H9 (cell line): ENCODE measurements around the gene LBH. TPM values are rescaled to one million over a fixed set of nuclear protein-coding genes. Genes with fewer than 3 reads are reported as not detected.
A peak's percentile ranks its signal among the peaks of the same experiment; 100 is the strongest.

Experiments used
- DNase-seq: peaks from one replicate; pipeline ENCODE4 v3.0.0-alpha.2; 2017
- H2AFZ ChIP-seq: one replicate; pipeline ENCODE4 v1.6.1; 2013; ENCODE audit warnings: mild to moderate bottlenecking, low read length, control low read depth, moderate library complexity
- H2AK5ac ChIP-seq: 2 replicates; pipeline ENCODE4 v1.6.1; 2013; ENCODE audit warnings: low read length, control low read depth, mixed read lengths; ENCODE audit not compliant: insufficient read length
- H2BK120ac ChIP-seq: one replicate; pipeline ENCODE4 v1.6.1; 2013; ENCODE audit warnings: low read depth, mild to moderate bottlenecking, low read length, control low read depth, inconsistent platforms; ENCODE audit not compliant: poor library complexity, severe bottlenecking
- H2BK12ac ChIP-seq: 2 replicates; pipeline ENCODE4 v1.6.1; 2013; ENCODE audit warnings: low read length, control low read depth, mixed read lengths, low read depth; ENCODE audit not compliant: insufficient read length
- H2BK15ac ChIP-seq: 2 replicates; pipeline ENCODE4 v1.6.1; 2013; ENCODE audit warnings: low read depth, low read length, control low read depth
- H2BK20ac ChIP-seq: one replicate; pipeline ENCODE4 v1.6.1; 2013; ENCODE audit warnings: low read depth, mild to moderate bottlenecking, low read length, control low read depth, inconsistent platforms; ENCODE audit not compliant: poor library complexity, severe bottlenecking
- H2BK5ac ChIP-seq: 2 replicates; pipeline ENCODE4 v1.6.1; 2013; ENCODE audit warnings: low read length, control low read depth, mixed read lengths; ENCODE audit not compliant: insufficient read length
- H3K14ac ChIP-seq: 2 replicates; pipeline ENCODE4 v1.6.1; 2013; ENCODE audit warnings: low read length, control low read depth; ENCODE audit not compliant: insufficient read depth
- H3K18ac ChIP-seq: 2 replicates; pipeline ENCODE4 v1.6.1; 2013; ENCODE audit warnings: low read depth, mild to moderate bottlenecking, mixed read lengths, low read length, control low read depth; ENCODE audit not compliant: insufficient read length
- H3K23ac ChIP-seq: 2 replicates; pipeline ENCODE4 v1.6.1; 2013; ENCODE audit warnings: low read length, control low read depth, mixed read lengths, low read depth; ENCODE audit not compliant: insufficient read length
- H3K23me2 ChIP-seq: 2 replicates; pipeline ENCODE4 v1.6.1; 2013; ENCODE audit warnings: low read depth, mild to moderate bottlenecking, mixed read lengths, low read length, control low read depth; ENCODE audit not compliant: insufficient read length, poor library complexity, severe bottlenecking
- H3K27ac ChIP-seq: 2 replicates; pipeline ENCODE4 v1.5.1; 2013; ENCODE audit warnings: low read length, control low read depth, mixed read lengths, low read depth; ENCODE audit not compliant: insufficient read length
- H3K27me3 ChIP-seq: 2 replicates; pipeline ENCODE4 v1.6.1; 2013; ENCODE audit warnings: low read length, control low read depth, inconsistent platforms; ENCODE audit not compliant: insufficient read depth
- H3K4ac ChIP-seq: 2 replicates; pipeline ENCODE4 v1.6.1; 2013; ENCODE audit warnings: low read depth, mild to moderate bottlenecking, control low read depth, inconsistent platforms, low read length, moderate library complexity
- H3K4me1 ChIP-seq: 2 replicates; pipeline ENCODE4 v1.6.1; 2013; ENCODE audit warnings: low read length, control low read depth, inconsistent platforms; ENCODE audit not compliant: insufficient read depth
- H3K4me2 ChIP-seq: 2 replicates; pipeline ENCODE4 v1.6.1; 2013; ENCODE audit warnings: low read length, control low read depth, mixed read lengths; ENCODE audit not compliant: insufficient read length, insufficient read depth
- H3K56ac ChIP-seq: 2 replicates; pipeline ENCODE4 v1.6.1; 2013; ENCODE audit warnings: low read depth, mild to moderate bottlenecking, mixed read lengths, low read length, control low read depth; ENCODE audit not compliant: insufficient read length
- H3K79me1 ChIP-seq: 2 replicates; pipeline ENCODE4 v1.6.1; 2013; ENCODE audit warnings: low read depth, mild to moderate bottlenecking, moderate library complexity, low read length, control low read depth, inconsistent platforms; ENCODE audit not compliant: insufficient read depth, poor library complexity, severe bottlenecking
- H3K79me2 ChIP-seq: 2 replicates; pipeline ENCODE4 v1.6.1; 2013; ENCODE audit warnings: low read length, control low read depth, inconsistent platforms; ENCODE audit not compliant: insufficient read depth
- H3K9ac ChIP-seq: 2 replicates; pipeline ENCODE4 v1.6.1; 2013; ENCODE audit warnings: low read length, control low read depth, mixed read lengths; ENCODE audit not compliant: insufficient read length; ENCODE audit errors: extremely low read depth
- H3K9me3 ChIP-seq: one replicate; pipeline ENCODE4 v1.6.1; 2013; ENCODE audit warnings: low read depth, low read length, inconsistent platforms; ENCODE audit not compliant: control insufficient read depth
- H3T11ph ChIP-seq: one replicate; pipeline ENCODE4 v1.6.1; 2013; ENCODE audit warnings: mild to moderate bottlenecking, low read length, control low read depth, inconsistent platforms
- H4K20me1 ChIP-seq: one replicate; pipeline ENCODE4 v1.6.1; 2013; ENCODE audit not compliant: control insufficient read depth, insufficient read length, insufficient read depth
- H4K5ac ChIP-seq: 2 replicates; pipeline ENCODE4 v1.6.1; 2013; ENCODE audit warnings: low read depth, mild to moderate bottlenecking, mixed read lengths, low read length, control low read depth; ENCODE audit not compliant: insufficient read length
- H4K8ac ChIP-seq: replicated peaks from 2 replicates; pipeline ENCODE4 v1.6.1; 2013; ENCODE audit warnings: low read length, control low read depth, mixed read lengths, low read depth; ENCODE audit not compliant: insufficient read length
- H4K91ac ChIP-seq: 2 replicates; pipeline ENCODE4 v1.6.1; 2013; ENCODE audit warnings: low read depth, mild to moderate bottlenecking, moderate library complexity, mixed read lengths, low read length, control low read depth; ENCODE audit not compliant: insufficient read length
- H3K27ac Mint-ChIP-seq, 3 experiments: 2 replicates in 2 of 3; 3 replicates in 1 of 3; pipeline ENCODE4 v1.8.0; 2020 to 2021; ENCODE audit warnings: mixed read lengths in 3 of 3, mild to moderate bottlenecking in 1 of 3, moderate library complexity in 1 of 3
- H3K27me3 Mint-ChIP-seq: 2 replicates; pipeline ENCODE4 v1.8.0; 2021; ENCODE audit warnings: low read depth, mild to moderate bottlenecking, moderate library complexity, mixed read lengths
- H3K36me3 Mint-ChIP-seq, 3 experiments: 2 replicates in 2 of 3; 3 replicates in 1 of 3; pipeline ENCODE4 v1.8.0; 2020 to 2021; ENCODE audit warnings: low read depth in 3 of 3, mixed read lengths in 3 of 3; ENCODE audit not compliant: insufficient read depth in 1 of 3
- H3K4me1 Mint-ChIP-seq, 2 experiments: 2 replicates each; pipeline ENCODE4 v1.8.0; 2020; ENCODE audit warnings: mixed read lengths in 2 of 2
- H3K4me3 Mint-ChIP-seq, 2 experiments: 2 replicates in 1 of 2; 3 replicates in 1 of 2; pipeline ENCODE4 v1.8.0; 2020 to 2021; ENCODE audit warnings: mild to moderate bottlenecking in 2 of 2, mixed read lengths in 2 of 2, moderate library complexity in 1 of 2
- H3K9me3 Mint-ChIP-seq, 2 experiments: 2 replicates in 1 of 2; 3 replicates in 1 of 2; pipeline ENCODE4 v1.8.0; 2020; ENCODE audit warnings: mild to moderate bottlenecking in 2 of 2, mixed read lengths in 2 of 2, moderate library complexity in 1 of 2
- WGBS: extraction: QIAGEN DNeasy Blood & Tissue Kit; methylation state at CpG from one replicate; pipeline ENCODE4 v1.1.7; 2013; ENCODE audit warnings: missing lambda C conversion rate, low lambda C conversion rate, mixed read lengths; ENCODE audit not compliant: insufficient read length; ENCODE audit errors: extremely low coverage; 5-methylcytosine and 5-hydroxymethylcytosine counted together
- total RNA-seq: library from RNA; stranded (reverse); gene quantifications from 2 replicates; pipeline ENCODE4 v1.2.1, GENCODE V29; 2021
- TF ChIP-seq, protein P1 (sequence below): fragments of 200-600 bp; sonication (generic); conservative IDR thresholded peaks from 3 replicates; pipeline ENCODE4 v1.8.0; 2021; ENCODE audit warnings: antibody characterized with exemption, mild to moderate bottlenecking

The LBH gene
- total RNA-seq, 1 experiment from 2014 or later = 53.0 TPM

DNA sequence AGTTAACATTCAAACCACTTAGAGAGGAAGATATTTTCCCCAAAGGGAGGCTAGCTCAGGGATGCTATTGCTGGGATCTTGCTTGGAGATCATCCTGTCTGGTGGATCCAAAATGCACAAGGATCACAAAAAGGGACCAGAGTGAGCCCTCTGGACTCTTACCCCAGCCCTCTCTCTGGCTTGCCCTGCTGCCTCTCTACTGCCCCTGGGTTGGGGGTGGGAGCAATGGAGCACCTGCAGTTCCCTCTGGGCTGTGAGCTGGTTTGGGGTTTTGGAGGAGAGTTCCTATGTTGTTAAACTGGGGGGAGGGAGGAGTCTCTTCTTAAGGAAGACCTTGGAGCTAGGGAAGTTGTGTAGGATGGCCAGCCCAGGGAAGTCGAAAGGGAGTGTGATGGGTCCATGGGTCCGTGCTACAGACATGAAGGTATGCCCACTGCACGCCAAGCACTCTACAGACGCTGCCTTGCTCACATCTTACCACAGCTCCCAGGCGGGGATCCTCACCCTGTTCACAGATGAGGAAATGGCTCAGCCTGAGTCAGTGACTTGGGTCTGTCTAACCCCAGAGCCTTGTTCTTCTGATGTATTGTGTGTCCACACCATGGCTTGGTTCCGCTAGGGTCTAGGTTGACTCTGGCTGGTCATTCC, 3.8 kb downstream of the LBH start:
- Histone ChIP-seq H3K79me1 (no peaks in the 10 kb centered on the region), H2BK5ac (no peak overlapping the region), H2AFZ (no peak overlapping the region), H3K14ac (no peak overlapping the region), H3K9ac (no peak overlapping the region), H3K9me3 (no peaks in the 10 kb centered on the region), H2AK5ac (no peak overlapping the region), H4K91ac (no peak overlapping the region), H2BK15ac (no peak overlapping the region), H2BK120ac (no peak overlapping the region), H3K23me2 (peaks cover 20% of the 10 kb centered on the region), H4K5ac (no peak overlapping the region), H4K20me1 (no peaks in the 10 kb centered on the region), H3K27me3 (peaks cover 6% of the 10 kb centered on the region; the same call in 1 of the 2 replicates), H3K4ac (no peak overlapping the region), H4K8ac (no peak overlapping the region), H3K4me1 (peaks cover 3% of the 10 kb centered on the region; the same call in 1 of the 2 replicates), H3K4me2 (no peak overlapping the region), H3K18ac (no peak overlapping the region), H2BK12ac (no peak overlapping the region), H3K27ac (no peak overlapping the region), H3K56ac (no peak overlapping the region), H3K23ac (no peak overlapping the region), H3T11ph (no peak overlapping the region), H2BK20ac (no peak overlapping the region), H3K79me2 (no peaks in the 10 kb centered on the region)
- DNase-seq = no peak
- Mint-ChIP-seq H3K4me3 (no peak overlapping the region), H3K9me3 (no peaks in the 10 kb centered on the region), H3K4me1 (peaks cover 29 to 44% of the 10 kb centered on the region in 2 experiments), H3K27ac (peak overlapping the region in 1 of 3 experiments; percentile 52; a peak in 1 of 7 replicates), H3K36me3 (peaks cover 9 to 49% (median 12%) of the 10 kb centered on the region in 3 experiments; a peak in 6 of 7 replicates), H3K27me3 (peaks cover 12% of the 10 kb centered on the region)
- WGBS = no CpG with 5 or more reads among the region's 6 CpGs
- TF ChIP-seq, protein P1, sequence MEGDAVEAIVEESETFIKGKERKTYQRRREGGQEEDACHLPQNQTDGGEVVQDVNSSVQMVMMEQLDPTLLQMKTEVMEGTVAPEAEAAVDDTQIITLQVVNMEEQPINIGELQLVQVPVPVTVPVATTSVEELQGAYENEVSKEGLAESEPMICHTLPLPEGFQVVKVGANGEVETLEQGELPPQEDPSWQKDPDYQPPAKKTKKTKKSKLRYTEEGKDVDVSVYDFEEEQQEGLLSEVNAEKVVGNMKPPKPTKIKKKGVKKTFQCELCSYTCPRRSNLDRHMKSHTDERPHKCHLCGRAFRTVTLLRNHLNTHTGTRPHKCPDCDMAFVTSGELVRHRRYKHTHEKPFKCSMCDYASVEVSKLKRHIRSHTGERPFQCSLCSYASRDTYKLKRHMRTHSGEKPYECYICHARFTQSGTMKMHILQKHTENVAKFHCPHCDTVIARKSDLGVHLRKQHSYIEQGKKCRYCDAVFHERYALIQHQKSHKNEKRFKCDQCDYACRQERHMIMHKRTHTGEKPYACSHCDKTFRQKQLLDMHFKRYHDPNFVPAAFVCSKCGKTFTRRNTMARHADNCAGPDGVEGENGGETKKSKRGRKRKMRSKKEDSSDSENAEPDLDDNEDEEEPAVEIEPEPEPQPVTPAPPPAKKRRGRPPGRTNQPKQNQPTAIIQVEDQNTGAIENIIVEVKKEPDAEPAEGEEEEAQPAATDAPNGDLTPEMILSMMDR = no peak
